HG02610 (cell line): ENCODE results near the gene AURKA.

Experiments
- ATAC-seq: cut with Tn5 transposase; IDR thresholded peaks from one replicate; pipeline ENCODE4 v1.9.1; 2021; ENCODE audit warnings: mild to moderate bottlenecking, moderate library complexity; ENCODE audit not compliant: unreplicated experiment

Gene AURKA

DNA sequence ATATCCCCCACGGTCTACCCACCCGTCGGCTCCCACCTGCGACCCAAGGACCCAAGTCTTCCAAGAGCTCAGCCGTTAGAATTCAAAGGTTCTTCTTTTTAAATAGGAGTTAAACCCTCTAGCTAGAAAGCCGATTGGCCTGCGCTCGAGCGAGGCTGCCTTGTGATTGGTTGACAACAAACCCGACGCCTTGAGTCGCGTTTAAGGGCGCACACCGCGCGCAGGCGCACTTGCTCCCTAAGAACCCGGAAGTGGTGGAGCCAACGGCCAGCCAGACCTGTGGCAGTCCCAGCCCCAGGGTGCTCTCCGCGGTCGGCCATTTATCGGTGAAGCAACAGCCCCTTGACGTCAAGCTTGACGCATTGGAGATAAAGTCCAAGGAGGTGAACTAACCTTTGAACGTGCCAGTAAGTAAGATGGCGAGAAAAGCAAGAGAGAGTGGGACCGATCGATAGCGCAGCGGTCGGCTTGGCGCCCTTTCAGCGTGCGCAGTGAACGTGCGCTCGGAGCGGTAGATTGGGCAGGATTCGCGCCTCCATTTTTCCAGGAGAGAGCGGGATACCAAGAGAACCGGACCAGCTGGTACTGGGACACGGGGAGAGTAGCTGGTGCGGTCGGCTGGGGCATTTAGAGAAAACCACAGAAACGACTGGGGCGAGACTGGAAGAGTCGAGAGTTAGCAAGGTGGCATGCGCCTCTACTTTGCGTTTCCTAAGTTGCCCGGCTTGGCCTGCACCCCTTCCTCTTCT lies at the start of gene AURKA, which contains the start of gene CSTF1:
AURKA (minus strand) TSS at position 84 of the 749 bp plus-strand sequence. CDS start 4,018 bp downstream, outside the sequence.
CSTF1 (plus strand) TSS at position 514 of the 749 bp plus-strand sequence. CDS start 2,908 bp downstream, outside the sequence.
- peak; percentile 96 for ATAC-seq

DNA sequence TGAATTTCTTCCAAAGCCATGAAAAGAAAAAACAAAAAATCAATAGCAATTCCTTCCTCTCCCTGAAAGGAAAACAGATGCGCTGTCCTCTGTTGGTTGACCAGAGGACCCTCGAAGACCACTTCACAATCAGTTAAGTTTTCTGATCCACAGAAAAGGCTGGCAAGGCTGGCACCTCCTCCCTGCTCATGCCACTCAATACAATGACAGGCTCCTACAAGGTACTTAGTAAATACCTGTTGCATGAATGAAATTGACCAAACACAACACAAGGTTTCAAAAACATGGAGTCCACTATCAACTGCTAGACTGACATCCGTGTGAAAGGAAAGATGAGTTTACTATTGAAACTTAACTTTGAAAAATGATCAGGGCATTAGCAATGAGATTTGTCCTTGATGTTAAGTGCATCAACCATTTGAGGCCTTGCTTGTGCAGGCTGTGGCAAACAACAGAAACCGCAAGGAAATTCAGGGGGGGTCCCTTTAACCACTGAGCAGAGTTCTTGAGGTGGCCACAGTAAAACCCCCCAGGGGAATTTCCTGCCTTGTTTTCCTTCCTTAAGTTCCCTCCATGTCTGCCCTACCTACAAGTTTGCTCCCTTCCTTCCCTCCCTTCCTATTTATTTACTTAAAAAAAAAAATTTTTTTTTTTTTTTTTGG lies 48.5 kb upstream of the AURKA start:
- peak; percentile 79 for ATAC-seq

DNA sequence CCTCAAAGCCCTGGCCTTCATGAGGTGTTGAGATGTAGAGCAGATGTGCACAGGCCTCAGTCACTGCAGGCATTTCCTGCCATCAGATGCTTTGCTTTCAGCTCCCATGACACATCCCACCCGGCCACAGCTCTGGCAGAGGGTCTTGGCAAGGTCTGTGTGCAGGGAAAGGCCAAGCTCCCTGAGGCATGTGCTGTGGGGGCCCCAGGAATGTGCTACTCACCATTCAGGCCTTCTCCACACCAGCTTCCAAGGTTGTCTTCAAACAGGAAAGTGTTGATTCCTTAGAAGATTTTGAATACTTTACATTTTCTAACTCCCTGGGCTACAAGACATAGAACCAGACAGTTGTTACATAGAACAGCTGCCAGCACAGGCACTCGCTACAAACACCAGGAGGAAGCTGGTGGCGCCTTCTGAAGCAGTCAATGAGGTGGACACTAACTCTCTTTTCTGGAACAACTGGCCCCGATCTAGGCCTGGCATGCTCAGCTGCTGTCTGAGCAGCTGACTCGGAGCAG lies 47.8 kb upstream of the AURKA start:
- no peak for ATAC-seq

DNA sequence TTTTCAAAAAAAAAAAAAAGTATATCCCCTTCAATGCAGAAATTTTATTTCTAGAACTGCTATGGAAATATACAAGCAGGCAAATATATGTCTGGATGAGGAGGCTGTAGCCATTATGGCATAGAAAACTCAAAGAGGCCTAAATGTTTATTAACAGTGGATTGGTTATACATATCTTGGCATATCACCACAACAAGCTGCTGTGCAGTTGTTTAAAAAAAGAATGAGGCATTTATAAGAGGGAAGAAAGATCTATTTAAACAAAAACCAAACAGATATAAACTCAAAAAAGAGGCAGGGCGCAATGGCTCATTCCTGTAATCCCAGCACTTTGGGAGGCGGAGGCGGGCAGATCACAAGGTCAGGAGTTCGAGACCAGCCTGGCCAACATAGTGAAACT lies 46.3 kb upstream of the AURKA start:
- no peak for ATAC-seq

DNA sequence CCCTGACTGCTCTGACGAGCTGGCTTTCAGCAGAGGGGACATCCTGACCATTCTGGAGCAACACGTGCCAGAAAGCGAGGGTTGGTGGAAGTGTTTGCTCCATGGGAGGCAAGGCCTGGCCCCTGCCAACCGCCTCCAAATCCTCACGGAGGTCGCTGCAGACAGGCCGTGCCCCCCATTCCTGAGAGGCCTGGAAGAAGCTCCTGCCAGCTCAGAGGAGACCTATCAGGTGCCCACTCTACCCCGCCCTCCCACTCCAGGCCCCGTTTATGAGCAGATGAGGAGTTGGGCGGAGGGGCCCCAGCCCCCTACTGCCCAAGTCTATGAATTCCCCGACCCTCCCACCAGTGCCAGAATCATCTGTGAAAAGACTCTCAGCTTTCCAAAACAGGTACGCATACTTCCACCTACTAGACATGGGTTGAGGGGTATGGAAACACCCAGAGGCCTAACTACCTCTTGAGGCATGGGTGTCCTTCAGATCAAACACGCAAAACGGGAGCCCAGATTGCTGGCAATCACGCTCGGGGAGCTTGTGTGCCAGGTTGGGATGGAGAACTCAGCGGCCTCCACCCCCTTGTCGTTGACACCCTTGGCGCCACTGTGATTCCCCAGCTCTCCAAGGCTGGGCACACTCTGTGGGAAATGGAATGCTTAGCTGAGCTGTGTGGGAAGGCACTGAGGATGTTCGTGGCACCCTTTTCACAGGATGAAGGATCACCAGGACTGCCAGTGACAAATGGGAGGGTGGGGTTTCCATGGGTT lies 45.4 kb upstream of the AURKA start:
- no peak for ATAC-seq

DNA sequence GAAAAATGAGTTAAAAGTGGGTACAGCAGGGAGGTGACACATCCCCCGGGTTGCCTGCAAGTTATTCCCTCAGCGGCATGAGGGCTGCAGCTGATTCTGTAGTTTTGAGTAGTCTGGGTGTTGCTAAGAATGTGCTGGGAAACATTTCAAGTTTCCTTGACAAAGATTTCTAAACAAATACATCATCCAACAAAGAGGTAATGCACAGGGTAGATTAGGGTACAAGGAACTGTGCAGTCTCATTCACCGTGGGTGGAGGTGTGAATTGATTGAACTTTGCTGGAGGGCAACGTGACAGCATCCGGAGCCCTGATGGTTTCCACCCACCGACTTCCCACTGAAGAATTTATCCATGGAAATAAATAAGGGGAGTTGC lies 41.9 kb upstream of the AURKA start:
- ATAC-seq: no peak

DNA sequence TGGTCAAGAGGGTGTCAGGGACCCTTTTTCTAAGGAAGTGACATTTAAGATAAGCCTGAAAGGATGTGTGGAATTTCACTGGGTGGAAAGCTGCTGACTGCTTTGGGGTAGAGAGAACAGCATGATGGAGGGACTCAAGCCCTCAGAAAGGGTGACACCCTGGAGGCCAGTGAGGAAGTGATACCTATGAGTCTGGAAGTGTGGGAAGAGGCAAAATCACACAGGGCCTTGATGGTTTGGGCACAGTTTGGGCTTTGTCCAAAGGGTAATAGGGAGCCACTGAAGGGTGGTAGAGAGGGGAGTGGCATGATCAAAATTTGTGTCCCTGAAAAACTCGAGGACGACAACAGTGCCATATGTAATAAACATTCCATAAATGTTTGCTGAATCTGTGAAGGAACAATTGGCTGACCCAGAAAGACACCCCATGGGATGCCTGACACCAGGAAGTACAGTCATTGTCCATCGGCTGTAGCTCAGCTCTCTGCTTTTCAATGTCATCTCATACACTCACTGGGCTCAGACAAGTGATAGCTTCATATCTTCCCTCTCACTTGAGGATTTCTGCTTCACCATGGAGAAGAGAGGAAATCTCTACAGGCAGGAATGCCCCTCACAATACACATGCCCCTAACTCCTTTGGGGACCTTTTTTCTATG lies 41.3 kb upstream of the AURKA start:
- no peak for ATAC-seq

DNA sequence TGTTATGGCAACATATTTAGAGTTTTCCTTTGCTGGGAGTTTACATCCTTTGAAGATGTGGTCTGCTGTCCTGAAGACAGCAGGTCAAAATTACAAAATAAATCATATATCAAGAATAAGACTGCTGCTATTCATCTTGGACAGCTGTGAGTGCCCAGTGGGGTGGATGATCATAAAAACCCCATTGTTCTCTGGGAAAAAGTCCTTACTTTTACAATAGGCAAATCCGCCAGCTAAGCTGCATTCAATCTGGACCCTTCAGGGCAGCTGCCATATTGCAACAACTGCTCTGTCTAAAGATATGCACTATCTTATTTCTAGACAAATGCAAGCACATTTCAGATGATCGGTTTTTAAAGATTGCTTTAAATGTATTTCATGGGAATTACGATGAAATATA lies 39.5 kb upstream of the AURKA start:
- no peak for ATAC-seq

DNA sequence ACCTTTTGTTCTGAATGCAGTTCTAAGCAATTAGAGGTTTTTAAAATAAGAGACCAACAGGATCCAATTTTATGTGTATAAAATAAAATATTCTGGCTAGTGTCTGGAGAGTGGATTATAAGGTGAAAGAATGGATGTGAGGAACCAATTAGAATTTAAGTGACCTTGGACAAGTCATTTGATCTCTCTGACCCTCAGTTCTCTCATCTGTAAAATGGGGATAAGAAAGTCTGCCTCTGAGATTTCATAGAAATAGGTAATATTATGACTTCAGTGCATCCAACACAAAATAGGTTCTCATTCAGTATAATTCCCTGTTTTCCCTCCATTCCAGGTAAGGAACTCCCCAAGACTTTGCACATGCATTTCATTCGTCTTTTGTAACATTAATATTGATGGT lies 38.9 kb upstream of the AURKA start:
- no peak for ATAC-seq

DNA sequence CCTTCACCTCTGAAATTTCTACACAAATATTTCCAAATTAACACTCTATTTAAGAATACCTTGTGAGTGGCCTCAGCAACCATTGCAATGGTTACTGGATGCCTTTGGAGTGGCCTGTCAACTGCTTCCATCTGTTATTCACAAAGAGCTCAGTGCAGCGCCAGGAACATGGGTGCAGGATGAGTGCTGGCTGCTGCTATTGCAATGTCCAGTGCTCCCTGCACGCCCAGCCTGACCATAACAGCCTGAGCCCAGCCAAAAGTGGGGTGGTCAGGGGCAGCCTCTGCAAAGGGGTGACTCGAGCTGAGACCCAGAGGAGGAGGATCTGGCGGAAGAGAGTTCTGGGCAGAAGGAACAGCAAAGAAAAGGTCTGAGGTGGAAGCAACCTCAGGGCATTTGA lies 38.4 kb upstream of the AURKA start:
- no peak for ATAC-seq

DNA sequence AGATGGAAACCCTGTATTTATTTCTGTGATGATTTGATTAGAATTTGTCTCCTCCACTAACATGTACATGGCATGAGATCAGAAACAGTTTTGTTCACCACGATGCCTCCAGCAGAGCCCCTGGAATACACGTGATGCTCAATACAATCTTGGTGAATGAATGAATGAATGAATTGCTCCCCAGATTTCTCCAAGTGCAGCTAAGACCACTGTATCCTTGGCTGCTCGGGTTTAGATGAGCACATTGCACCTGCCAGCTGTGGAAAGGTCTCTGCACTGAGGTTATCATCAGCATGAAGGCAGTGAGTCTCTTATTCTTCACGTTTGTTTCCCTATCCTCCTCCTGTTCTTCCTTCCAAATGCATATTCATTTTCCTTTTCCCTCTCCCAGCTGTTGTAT lies 37.9 kb upstream of the AURKA start:
- no peak for ATAC-seq

DNA sequence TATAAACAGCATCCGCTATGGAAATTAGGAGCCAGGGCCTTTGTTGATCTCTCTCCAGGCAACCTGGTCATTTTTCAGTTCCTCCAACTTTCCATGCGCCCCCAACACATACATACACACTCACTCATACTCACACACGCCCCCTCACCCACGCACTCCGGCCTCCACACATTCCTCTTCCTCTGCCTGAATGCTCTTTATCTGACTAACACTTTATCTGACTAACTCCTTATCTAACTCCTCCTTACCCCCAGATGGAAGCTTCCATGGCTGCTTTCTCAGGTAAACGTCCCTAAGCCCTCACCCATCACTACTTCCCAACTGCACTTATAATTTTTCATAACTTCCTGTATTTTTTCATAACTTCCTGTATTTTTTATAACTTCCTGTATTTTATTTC lies 37.5 kb upstream of the AURKA start:
- no peak for ATAC-seq

DNA sequence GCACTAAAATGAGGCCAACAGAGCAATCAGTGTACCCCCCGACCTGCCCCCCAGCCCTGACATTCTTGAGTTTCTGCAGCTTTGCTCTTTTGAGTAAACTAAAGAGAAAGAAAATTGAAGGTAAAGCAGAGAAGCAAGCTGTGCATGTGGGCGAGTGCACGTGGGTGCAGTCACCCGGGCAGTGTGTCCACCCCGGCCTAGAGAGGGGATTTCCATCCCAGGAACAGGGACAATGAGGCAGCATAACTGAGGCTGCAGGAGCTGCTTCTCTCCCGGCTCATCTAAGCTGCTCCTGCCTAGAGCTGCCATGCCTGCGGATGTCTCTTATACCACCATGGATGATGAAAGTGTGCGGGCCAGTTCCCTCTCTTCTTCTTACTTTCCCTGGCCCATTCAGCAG lies 36.9 kb upstream of the AURKA start:
- ATAC-seq: no peak

DNA sequence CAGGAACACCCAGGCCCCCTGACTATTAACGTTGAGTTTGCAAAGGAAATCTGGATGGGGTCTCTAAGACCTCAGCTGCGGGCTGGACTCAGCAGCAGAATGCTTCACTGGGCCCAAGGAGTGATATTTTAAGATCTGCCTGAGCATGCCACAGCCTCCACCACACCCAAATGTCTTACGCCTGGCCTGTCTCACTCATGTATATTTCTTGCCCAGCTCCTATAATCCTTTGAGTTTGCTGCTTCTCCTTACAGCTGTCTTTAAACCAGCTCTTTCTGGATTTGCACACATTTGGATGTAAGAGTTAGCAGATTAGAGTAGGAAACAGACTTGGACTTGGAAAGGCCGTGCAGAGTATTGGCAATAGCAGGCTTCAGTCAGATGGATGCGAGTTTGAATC lies 36.4 kb upstream of the AURKA start:
- no peak for ATAC-seq

DNA sequence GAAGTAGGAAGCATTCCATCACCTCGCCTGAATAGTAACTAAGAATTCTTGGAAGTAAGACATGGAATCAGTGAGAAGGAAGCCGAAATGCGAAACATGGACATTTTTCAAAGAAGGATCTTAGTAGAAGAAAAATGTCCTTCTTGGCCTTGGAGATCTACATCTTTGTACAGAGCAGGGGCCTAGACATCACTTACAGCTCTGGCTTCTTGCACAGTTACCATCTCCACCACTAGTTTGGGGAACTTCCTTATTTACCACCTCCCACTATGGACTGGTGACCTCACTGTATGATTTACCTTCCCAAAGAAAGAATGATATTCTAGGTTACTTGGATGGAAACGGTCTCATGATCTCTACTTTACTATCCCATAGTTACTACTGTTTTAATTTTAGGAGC lies 35.8 kb upstream of the AURKA start:
- ATAC-seq: no peak

DNA sequence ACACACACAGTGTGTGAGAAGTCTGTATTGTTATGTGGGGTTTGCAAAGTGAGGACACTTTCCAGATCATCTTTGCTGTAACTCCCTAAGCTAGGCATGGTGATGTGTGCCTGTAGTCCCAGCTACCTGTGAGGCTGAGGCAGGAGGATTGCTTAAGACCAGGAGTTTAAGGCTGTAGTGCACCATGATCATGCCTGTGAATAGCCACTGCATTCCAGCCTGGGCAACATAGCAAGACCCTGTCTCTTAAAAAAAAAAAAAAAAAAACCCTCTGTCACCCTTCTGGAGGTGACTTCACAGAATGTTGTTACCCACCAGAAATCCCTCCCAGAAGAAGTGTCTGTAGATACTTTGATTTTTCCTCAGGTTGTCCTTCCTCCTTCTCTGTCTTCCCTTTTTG lies 34.9 kb upstream of the AURKA start:
- no peak for ATAC-seq

DNA sequence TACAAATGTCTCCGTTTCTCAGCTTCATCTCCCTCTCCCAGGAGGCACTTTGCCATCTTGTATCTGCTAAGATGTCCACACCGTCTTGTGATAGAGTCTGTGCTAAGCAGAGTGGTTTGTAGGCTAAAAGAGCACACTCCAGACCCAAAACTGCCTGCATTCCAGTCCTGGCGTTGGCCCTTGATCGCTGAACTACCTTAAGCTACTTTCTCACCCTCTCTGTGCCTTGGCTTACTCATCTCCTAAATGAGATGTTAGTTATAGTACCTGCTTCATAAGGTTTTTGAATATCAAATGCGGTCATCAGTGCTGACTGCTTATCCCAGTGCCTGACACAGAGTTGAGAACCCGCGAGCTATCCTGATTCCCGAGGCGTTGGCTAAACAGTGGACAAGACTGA lies 34.0 kb upstream of the AURKA start:
- ATAC-seq: no peak

DNA sequence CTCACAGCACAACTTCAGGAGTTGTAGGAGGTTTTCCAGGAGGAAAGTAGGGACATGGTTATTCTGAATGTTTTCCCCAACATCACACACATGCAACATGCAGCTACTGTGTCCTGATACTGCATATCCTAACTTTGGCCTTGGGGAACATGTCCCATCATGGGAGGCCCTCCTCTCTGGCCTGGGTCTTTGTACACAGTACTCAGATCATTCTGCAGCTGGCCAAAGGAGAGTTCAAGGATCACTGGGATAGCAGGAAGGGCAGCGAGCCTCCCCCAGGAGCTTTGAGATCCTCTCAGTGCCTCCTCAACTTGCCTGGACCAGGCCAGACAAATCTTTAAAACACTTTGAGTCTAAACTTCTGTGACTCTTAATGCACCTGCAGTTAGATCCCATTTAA lies 32.9 kb upstream of the AURKA start:
- ATAC-seq: no peak

DNA sequence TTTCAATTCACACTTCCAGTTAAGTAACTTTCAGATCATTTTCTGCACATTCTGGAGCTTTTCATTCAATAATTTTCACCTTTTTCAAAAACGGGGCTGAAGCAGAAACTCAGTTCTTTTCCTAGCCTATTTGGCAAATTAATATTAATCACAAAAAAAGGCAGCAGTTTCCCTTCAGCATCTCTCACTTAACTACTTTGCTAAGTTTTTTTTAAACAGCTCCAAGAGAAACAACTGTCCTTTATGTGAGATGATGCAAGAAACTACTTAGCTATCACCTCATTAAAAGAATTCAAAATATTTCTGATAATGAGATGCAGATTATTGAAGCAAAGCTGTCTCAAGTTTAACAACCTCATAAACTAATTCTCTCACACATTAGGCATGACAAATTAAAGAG lies 31.9 kb upstream of the AURKA start:
- no peak for ATAC-seq

DNA sequence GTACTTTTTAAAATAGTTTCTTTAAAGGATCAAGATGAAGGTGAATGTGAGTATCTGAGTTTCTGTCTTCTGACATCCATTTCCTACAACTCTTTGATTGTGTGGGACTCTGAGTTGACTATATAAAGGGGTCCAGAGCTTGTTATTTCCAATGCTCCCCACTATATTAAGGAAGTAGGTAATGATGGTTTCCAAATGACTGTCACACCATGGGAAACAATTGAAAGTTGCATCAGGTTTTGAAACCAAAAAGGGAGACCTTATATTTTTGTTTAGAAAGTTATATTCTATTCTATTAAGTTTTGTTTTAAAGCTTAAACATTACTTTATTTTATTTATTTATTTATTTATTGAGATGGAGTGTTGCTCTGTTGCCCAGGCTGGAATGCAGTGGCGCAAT lies 31.2 kb upstream of the AURKA start:
- ATAC-seq: no peak

DNA sequence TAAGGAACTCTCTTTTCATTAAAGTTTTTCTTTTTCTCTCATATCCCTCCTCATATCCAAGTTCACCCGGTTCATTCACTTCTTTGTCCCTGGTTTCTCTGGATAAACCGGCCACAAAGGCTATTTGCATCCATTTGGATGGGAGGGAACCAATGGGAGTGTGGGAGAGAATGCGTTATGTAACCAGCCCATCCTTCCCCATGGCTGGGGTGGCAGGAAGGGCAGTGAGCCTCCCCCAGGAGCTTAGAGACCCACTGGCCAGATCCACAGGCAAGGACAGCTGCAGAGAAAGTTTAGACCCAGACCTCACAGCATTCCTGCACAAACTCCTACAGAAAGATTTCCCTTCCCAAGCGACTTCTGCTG lies 30.8 kb upstream of the AURKA start:
- ATAC-seq: no peak
